T-helper 1 cell treated with Interleukin-12 subunit alpha and Interleukin-12 subunit beta and Interleukin-4 antibody, amounts not matched to agents 30 μg/mL and 1 μg/mL, for 36 hours (primary cell): ENCODE results near the gene KREMEN1.

Experiments used
- H3K27ac Mint-ChIP-seq: one replicate; pipeline ENCODE4 v1.8.0; 2021; ENCODE audit warnings: mild to moderate bottlenecking, mixed read lengths
- H3K27me3 Mint-ChIP-seq: one replicate; pipeline ENCODE4 v1.8.0; 2021; ENCODE audit warnings: low read depth, mixed read lengths
- H3K36me3 Mint-ChIP-seq: one replicate; pipeline ENCODE4 v1.8.0; 2021; ENCODE audit warnings: low read depth, mixed read lengths
- H3K4me1 Mint-ChIP-seq: one replicate; pipeline ENCODE4 v1.8.0; 2021; ENCODE audit warnings: low read depth, mixed read lengths
- H3K4me3 Mint-ChIP-seq: one replicate; pipeline ENCODE4 v1.8.0; 2021; ENCODE audit warnings: mild to moderate bottlenecking, moderate library complexity, mixed read lengths
- H3K9me3 Mint-ChIP-seq: one replicate; pipeline ENCODE4 v1.8.0; 2021; ENCODE audit warnings: mixed read lengths

The KREMEN1 gene

DNA sequence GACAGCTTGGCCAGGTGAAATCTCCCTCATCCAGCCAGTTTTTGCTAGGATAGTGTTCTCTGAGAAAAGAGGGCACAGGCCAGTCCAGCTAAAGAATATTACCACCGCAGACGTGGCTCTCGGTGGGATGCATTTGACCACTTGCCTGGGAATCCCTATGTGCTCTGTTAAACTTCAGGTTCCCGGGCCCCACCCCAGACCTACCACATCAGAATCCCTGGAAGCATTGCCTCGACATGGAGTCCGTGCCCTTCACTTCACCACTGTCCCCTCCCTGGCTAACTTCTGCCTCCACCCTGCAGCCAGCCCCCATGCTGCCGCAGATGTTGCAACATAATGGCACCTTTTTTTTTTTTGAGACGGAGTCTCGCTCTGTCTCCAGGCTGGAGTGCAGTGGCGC lies 76.0 kb downstream of the KREMEN1 start:
- H3K27ac Mint-ChIP-seq = no peak overlapping the region
- peaks cover 2% of the 10 kb centered on the region for H3K4me1 Mint-ChIP-seq
- H3K9me3 Mint-ChIP-seq = no peaks in the 10 kb centered on the region
- no peaks in the 10 kb centered on the region for H3K36me3 Mint-ChIP-seq
- H3K4me3 Mint-ChIP-seq = no peak overlapping the region
- peaks cover 22% of the 10 kb centered on the region for H3K27me3 Mint-ChIP-seq

DNA sequence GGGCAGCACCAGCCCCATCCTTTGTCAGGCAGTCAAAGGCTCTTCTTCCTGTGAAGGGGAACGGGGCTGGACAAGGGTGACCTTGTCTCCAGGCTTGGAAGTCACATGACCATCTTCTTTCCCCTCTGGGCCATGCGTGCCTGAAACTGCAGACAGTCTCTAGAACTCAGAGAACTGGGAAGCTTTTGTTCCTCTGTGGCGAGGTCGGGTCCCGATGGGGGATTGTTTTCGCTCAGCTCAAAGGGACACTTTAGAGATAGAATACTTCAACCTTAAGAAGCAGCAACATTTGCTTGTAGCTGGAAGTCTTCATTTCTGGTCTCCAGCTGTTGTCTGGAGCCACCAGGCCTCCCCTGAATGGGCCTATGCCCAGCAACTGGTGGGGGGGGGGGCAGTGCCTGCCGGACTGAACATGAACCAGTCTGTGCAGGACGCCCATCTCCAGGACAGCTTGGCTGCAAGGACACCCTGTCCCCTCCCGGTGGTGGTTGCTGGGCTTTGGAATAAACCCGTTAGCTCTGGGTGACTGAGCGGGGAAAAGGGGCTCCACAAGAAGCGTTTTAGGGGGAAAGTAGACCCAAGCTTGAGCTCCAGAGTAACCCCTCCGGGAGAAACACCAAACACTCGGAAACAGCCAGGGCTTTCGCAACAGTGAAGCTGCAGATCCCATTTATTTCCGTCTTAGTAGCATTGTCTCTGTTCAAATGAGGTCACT lies 77.2 kb downstream of the KREMEN1 start:
- H3K27me3 Mint-ChIP-seq = peaks cover 34% of the 10 kb centered on the region
- no peak overlapping the region for H3K4me3 Mint-ChIP-seq
- H3K4me1 Mint-ChIP-seq = peaks cover 7% of the 10 kb centered on the region
- H3K9me3 Mint-ChIP-seq = no peaks in the 10 kb centered on the region
- H3K27ac Mint-ChIP-seq = no peak overlapping the region
- H3K36me3 Mint-ChIP-seq = no peaks in the 10 kb centered on the region

DNA sequence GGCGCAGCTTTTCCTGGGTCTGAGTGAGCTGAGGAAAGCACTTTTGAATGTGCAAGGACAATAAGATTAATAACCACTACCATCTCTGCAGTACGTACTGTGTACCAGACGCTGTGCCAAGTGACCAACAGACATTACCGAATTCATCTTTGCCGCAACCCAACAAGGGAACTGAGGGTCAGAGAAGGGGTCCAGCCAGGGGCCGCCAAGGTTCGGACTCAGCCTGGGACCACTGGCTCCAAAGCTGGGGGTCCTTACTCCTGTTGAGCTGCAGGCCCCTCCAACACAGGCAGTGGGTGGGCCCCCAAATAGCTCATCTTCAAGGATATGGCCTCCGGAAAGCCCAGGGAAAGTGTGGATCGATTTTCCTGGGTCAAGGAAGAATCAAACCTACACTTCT lies 77.9 kb downstream of the KREMEN1 start:
- Mint-ChIP-seq H3K27me3 (peaks cover 36% of the 10 kb centered on the region), H3K4me1 (peaks cover 7% of the 10 kb centered on the region), H3K4me3 (no peak overlapping the region), H3K36me3 (no peaks in the 10 kb centered on the region), H3K27ac (no peak overlapping the region), H3K9me3 (no peaks in the 10 kb centered on the region)

DNA sequence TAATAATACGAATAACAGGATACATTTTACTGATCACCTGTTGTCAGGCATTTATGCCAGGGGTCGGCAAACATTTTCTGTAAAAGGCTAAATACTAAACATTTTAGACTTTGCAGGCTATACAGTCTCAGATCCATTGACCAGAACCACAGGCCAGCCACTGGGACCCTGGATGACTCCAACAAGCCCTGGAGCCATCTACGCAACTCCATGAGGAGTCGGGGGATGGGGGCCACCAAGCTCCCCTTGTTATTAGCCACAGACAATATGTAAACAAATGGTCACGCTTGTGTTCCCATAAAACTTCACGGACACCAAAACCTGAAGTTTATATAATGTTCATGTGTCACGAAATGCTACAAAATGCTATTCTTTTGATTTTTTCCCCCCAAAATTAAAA lies 78.5 kb downstream of the KREMEN1 start:
- H3K4me3 Mint-ChIP-seq = no peak overlapping the region
- H3K27ac Mint-ChIP-seq = no peak overlapping the region
- H3K9me3 Mint-ChIP-seq = no peaks in the 10 kb centered on the region
- peaks cover 42% of the 10 kb centered on the region for H3K27me3 Mint-ChIP-seq
- no peaks in the 10 kb centered on the region for H3K36me3 Mint-ChIP-seq
- peaks cover 7% of the 10 kb centered on the region for H3K4me1 Mint-ChIP-seq

DNA sequence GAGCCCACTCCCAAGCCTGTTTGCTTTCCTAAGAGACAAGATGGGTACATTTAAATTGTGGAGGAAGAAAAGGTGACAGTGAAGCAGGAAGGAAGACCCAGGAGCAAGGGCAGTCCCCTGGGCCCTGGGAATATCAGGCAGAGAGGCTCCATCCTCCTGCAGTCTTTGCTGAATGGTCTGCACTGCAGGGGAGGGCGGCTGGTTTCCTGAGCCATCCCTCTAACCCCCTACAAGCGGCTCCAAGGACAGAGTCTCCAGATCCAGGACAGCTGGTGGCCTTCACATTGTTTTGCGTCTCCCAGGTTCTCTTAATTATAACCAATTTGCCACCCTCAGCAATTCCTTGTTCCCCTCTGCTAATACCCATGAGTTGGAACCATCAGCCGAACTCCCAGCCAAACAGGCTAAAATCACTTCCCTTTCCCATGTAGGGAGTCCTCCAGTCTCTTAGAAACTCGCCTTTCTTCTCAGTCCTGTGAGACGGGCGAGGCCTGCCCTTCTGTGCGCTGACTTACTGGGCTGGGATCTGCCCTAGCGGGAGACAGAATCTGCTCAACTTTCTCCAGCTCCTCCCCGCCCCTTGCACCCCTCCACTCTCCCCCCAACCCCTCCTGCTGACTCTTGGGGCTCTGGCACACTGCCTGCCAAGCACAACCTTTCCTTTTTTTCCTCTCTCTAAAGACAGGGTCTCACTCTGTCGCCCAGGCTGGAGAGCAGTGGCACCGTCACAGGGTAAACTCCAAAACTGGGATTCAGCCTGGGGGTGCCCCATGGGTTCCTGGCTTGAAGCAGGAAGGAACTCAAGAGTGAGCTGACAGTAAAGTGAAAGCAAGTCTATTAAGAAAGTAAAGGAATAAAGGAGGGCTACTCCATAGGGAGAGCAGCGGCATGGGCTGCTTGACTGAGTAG lies 79.5 kb downstream of the KREMEN1 start:
- peaks cover 7% of the 10 kb centered on the region for H3K4me1 Mint-ChIP-seq
- peaks cover 47% of the 10 kb centered on the region for H3K27me3 Mint-ChIP-seq
- H3K4me3 Mint-ChIP-seq = no peak overlapping the region
- no peaks in the 10 kb centered on the region for H3K36me3 Mint-ChIP-seq
- H3K27ac Mint-ChIP-seq = no peak overlapping the region
- H3K9me3 Mint-ChIP-seq = no peaks in the 10 kb centered on the region

DNA sequence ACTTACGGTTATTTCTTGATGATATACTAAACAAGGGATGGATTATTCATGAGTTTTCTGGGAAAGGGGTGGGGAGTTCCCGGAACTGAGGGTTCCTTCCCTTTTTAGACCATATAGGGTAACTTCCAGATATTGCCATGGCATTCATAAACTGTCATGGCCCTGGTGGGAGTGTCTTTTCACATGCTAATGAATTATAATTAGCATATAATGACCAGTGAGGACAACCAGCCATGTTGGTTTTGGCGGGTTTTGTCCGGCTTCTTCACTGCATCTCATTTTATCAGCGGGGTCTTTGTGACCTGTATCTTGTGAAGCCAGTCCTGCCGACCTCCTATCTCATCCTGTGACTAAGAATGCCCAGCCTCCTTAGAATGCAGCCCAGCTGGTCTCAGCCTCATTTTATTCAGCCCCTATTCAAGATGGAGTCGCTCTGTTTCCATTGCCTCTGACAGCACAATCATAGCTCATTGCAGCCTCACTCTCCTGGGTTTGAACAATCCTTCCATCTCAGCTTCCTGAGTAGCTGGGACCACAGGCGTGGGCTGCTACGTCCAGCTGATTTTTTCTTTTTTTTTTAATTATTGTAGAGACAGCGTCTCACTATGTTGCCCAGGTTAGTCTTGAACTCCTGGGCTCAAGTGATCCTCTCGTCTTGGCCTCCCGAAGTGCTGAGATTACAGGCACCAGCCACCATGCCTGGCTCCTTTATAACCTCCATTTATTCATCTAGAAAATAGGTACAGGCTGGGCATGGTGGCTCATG lies 80.3 kb downstream of the KREMEN1 start:
- H3K4me3 Mint-ChIP-seq = no peak overlapping the region
- H3K27ac Mint-ChIP-seq = no peak overlapping the region
- H3K36me3 Mint-ChIP-seq = no peaks in the 10 kb centered on the region
- H3K27me3 Mint-ChIP-seq = peaks cover 49% of the 10 kb centered on the region
- no peaks in the 10 kb centered on the region for H3K9me3 Mint-ChIP-seq
- peaks cover 6% of the 10 kb centered on the region for H3K4me1 Mint-ChIP-seq

DNA sequence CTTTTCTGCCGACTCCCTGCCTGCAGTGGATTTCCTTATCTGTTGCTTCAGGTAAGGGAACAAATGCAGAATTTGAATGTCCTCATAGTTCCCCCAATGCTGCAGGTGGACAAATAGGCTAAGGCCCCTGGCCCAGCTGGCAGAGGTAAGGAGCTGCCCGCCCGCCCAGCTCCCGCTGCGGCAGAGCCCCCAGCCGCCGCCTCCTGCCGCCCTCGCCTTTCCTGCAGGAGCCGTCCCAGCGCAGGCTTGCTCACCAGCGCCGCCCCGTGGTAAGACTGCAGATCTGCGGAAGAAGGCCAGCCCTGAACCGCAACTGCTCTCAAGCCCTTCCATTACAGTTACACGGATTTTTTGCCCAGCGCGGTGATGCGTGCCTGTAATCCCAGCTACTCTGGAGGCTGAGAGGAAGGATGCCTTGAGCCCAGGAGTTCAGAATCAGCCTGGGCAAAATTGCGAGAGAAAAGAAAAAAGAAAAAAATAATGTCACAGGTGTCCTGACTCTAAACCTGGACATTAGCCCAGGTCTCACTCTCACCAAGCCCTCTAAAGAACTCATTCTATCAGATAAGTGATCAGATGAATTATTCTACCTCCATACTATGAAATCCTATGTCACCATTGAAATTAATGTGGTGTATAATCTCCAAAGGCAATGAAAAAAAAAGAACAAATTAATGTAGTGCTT lies 81.7 kb downstream of the KREMEN1 start:
- Mint-ChIP-seq H3K9me3 (no peaks in the 10 kb centered on the region), H3K27ac (peak overlapping the region; percentile 41), H3K27me3 (peaks cover 50% of the 10 kb centered on the region), H3K36me3 (no peaks in the 10 kb centered on the region), H3K4me1 (peaks cover 6% of the 10 kb centered on the region), H3K4me3 (no peak overlapping the region)

DNA sequence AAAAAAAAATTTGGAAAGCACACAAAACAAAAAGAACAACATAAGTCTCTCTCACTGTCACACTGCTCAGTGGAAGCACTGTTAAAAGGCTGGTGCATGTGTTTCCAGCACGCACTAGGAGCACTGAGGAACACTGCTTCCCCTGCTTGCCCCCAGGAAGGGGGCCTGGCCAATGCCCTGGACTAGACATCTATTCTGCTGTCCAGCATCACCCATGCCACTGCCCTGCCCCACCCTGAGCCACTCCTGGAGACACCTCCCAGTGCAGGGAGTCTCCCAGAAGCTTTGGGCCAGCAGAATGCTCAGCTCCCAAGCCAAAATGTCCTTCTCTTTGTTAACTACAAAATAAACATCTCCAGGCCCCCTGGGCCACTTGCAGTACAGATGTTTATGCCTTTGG lies 83.1 kb downstream of the KREMEN1 start:
- H3K36me3 Mint-ChIP-seq = no peaks in the 10 kb centered on the region

DNA sequence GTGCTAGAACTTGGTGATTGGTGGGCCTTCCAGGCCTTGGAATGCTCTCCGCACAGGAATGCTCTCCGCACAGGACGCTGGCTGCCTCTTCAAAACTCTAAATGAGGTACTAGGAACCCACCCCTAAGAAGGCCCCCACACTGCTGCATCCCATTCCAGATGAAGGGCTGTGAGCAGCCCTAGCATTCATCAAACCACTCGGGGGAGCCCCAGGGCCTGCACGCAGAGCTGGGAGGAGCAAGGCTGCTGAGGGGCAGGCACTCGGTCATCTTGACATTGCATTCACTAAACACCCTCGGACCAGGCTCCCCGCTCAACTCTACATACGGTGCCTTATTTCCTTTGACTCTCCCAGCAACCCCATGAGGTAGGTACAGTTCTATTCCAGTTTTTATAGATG lies 83.7 kb downstream of the KREMEN1 start:
- Mint-ChIP-seq H3K9me3 (no peaks in the 10 kb centered on the region), H3K36me3 (no peaks in the 10 kb centered on the region), H3K4me1 (peaks cover 6% of the 10 kb centered on the region), H3K27ac (no peak overlapping the region), H3K4me3 (no peak overlapping the region), H3K27me3 (peaks cover 64% of the 10 kb centered on the region)

More for the DNA sequence above, 83.1 kb downstream of the KREMEN1 start:
- Mint-ChIP-seq H3K4me1 (peaks cover 6% of the 10 kb centered on the region), H3K27me3 (peaks cover 62% of the 10 kb centered on the region), H3K4me3 (no peak overlapping the region), H3K9me3 (no peaks in the 10 kb centered on the region), H3K27ac (no peak overlapping the region)

DNA sequence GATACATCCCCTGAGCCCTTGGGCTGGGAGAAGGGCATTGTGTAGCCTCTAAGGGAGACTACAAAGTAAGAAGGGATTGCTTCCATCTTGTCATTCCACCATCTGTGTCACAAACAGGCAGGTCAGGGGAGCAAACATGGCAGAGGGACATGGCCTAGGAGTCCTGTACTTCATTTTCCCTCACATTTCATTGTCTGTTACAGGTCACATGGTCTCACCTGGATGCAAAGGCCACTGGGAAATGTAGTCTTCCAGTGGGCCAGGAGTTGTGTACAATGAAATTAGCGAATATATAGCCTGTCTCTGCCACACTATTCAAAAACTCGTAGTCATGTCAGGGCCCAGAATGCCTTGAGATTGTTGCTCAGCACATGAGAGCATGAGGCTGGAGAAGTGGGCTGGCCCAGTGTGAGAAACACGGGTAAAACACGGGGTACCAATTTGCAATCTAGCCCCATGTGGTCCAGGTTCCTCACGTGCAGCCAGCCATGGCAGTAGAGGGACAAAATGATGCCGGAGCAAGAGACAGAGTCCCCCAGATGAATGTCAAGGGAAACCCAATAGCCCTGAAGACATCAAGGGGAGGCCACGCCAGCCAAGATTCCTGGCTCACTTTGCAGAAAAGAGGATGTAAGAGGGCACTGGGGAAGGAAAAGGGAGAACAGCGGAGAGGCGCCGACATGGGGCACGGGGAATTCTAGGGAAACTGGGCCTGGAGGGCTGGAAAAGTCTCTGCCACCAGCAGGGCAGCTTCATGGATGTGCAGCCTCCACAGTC lies 85.1 kb downstream of the KREMEN1 start:
- no peaks in the 10 kb centered on the region for H3K36me3 Mint-ChIP-seq
- no peaks in the 10 kb centered on the region for H3K9me3 Mint-ChIP-seq
- H3K4me3 Mint-ChIP-seq = no peak overlapping the region
- no peak overlapping the region for H3K27ac Mint-ChIP-seq
- H3K4me1 Mint-ChIP-seq = peaks cover 6% of the 10 kb centered on the region
- peaks cover 65% of the 10 kb centered on the region for H3K27me3 Mint-ChIP-seq

DNA sequence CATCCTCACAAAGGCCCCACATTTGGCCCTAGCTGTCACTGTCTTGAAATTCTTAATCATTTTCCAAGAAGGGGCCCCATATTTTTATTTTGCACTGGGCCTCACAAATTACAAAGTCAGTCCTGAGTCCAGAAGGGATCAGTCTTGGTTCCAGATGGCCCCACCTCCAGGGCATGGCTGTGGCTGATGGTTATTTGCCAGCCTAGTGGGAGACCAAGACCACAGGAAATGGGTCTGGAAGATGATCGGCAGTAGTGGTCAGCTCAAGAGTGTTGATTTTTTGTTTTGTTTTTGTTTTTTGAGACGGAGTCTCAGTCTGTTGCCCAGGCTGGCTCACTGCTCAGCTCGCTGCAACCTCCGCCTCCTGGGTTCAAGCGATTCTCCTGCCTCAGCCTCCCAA lies 85.7 kb downstream of the KREMEN1 start:
- Mint-ChIP-seq H3K9me3 (no peaks in the 10 kb centered on the region), H3K4me1 (peaks cover 6% of the 10 kb centered on the region), H3K27me3 (peaks cover 63% of the 10 kb centered on the region), H3K36me3 (no peaks in the 10 kb centered on the region), H3K27ac (no peak overlapping the region), H3K4me3 (no peak overlapping the region)

DNA sequence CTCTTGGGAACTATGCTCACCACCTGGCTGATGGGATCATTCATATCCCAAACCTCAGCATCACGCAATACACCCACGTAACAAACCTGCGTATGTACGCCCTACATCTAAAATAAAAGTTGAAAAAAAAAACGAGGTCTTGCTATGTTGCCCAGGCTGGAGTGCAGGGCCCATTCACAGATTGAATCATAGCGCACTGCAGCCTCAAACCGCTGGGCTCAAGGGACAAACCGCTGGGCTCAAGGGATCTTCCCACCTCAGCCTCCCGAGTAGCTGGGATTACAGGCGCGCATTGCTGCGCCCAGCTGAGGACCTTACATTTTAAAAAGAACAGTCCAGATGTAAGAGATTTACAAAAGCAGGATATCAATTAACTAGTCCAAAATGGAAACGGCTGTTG lies 91.0 kb downstream of the KREMEN1 start:
- no peak overlapping the region for H3K27ac Mint-ChIP-seq
- H3K27me3 Mint-ChIP-seq = peaks cover 56% of the 10 kb centered on the region

DNA sequence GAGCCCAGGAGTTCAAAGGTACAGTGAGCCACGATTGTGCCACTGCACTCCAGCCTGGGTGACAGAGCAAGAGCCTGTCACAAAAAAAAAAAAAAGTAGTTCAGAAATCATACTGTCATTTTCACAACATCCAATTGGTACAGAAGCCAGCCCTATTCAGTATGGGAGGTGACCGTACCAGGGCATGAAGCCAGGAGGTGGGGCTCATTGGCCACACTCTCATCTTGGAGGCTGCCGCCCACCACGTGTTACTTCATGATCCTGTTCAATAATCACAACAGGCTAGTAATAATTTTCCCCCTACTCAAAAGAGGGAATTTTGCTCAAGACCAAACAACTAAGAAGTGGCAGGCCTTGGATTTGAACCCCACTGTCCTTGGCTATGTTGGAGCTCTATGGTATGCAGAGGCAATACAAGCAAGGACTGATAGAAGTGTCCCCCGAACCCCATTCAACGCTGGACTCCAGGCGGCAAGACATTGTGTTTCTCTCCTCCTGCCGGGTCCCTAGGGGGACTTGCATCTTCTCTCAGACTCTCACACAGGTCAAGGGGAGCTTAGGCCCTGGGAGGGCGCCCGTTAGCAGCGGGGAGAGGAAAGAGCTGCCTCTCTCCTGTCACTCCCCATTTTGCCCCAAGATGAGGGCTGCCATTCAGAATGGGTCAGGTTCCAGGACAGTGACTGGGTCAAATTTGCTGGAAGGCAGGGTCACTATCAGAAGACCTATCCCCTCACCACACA lies 92.7 kb downstream of the KREMEN1 start:
- peaks cover 55% of the 10 kb centered on the region for H3K27me3 Mint-ChIP-seq
- H3K4me1 Mint-ChIP-seq = peaks cover 17% of the 10 kb centered on the region
- no peaks in the 10 kb centered on the region for H3K36me3 Mint-ChIP-seq
- H3K27ac Mint-ChIP-seq = no peak overlapping the region
- H3K4me3 Mint-ChIP-seq = no peak overlapping the region
- H3K9me3 Mint-ChIP-seq = no peaks in the 10 kb centered on the region

More for the DNA sequence above, 91.0 kb downstream of the KREMEN1 start:
- H3K9me3 Mint-ChIP-seq = no peaks in the 10 kb centered on the region
- peaks cover 17% of the 10 kb centered on the region for H3K4me1 Mint-ChIP-seq
- no peaks in the 10 kb centered on the region for H3K36me3 Mint-ChIP-seq
- H3K4me3 Mint-ChIP-seq = no peak overlapping the region
